T1000 (cell line): ENCODE data around the gene ZNF618.

Source experiments
- DNase-seq: peaks from one replicate; lab custom pipeline; 2025; ENCODE audit warnings: mixed read lengths; lab: John Stamatoyannopoulos, UW

Gene ZNF618

DNA sequence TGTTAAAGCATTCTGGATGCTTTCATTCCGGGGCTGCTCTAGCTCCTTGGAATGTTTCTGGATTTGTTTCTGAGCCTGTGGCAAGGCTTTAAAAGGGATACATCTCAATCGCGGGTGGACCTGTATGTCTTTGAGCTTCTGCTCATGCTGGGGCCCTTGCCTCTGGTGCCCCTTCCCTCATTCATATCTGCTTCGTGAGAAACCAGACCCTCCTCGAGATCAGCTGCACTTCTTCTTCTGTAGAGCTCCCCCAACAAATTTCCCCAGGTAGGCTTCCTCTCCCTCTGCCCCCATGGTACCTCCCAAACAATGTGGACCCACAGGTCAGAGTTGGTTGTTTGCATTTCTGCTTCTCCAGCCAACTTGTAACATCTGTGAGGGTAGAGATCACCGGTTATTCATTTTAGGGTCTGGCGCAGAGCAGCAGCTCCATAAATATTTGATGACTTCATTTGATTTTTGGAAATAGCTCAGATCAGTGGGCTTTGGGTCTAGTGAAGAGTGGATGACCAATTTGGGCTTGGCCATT lies 6.6 kb downstream of the ZNF618 start:
- no peak for DNase-seq

DNA sequence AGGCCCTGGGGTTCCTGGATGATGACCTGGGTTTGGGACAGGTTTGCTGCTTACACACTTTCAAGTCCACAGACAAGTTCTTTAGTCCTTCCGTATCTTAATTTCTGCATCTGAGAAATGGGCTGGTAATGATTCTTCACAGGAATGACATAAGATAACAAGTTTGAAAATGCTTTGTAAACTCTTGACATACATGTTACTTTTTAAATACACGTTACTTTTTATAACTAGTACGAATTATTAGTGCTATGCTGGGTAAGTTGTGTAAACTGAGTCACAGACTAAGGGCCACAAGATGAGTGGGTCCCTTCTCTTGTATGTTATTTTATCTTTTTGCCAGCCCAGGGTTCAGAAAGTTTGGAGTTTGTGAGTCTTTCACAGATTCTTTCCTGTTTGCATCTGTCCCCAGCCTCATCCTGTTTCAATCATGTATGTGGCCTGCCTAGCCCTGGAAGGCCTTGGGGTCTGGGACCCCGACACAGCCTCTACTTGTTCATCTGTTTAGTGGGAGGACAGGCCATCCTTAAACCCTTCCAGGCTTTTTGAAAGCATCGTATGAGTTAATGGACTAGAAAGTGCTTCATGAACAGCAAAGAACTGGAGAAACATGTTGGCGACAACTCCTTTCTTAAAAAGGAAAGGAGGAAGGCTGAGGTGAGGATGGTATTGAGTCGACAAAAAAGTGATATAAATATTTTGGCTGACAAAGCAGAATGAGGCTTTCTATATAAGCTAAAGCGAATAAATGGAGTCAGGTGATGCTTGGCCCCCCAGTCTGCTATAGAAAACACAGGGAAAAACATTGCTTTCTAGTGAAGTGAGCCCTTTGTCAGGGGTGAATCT lies 9.3 kb downstream of the ZNF618 start:
- DNase-seq: no peak

DNA sequence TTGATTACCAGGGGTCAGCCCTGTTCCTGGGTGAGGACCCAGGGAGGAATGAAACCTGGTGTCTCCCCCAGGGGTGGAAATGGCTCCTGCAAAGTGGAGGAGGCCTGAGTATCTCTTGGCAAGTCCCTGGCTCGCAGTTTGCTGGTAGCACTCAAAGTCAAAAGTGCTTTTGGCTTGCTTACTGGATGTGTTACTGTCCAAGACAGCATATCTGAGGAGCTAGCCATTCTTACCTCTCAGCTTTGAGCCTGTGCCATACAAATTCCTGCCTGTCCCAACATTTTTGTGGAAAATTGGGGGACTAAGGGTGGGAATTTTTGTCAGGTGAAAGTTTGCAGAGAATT lies 9.9 kb downstream of the ZNF618 start:
- DNase-seq: no peak

DNA sequence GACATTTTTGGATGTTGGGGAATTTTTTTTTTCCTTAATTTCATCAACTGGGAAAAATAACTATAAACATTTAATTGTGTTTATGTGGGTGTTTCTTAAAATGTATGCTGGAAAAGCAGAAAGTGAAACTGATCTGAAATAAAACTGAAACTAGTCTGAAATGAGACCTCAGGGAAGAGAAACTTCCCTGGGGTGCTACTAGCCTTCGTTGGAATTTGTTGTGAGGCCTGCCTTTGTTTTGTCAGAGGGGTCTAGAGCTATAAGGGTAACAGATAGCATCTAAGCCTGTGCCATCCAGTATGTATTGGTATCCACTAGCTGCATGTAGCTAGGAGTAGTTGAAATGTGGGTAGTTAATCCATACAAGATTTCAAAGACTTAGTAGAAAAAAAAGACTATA lies 10.4 kb downstream of the ZNF618 start:
- DNase-seq: no peak

DNA sequence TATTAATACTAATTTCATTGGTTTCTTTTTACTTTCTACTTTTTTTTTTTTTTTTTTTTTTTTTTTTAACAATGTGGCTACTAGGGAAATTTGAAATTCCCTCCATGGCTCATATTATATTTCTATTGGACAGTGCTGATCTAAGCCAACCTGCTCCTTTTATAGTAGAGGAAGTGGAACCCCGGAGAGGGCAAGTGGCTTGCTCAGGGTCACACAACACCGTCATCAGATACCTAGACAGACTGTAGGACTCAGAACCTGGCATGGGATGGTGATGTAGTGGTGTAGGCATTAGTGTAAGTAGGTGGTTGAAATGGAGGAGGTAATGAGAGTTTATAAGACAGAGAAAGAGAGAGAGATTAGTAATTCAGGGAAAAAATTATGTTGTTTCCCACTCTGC lies 10.8 kb downstream of the ZNF618 start:
- DNase-seq: no peak

DNA sequence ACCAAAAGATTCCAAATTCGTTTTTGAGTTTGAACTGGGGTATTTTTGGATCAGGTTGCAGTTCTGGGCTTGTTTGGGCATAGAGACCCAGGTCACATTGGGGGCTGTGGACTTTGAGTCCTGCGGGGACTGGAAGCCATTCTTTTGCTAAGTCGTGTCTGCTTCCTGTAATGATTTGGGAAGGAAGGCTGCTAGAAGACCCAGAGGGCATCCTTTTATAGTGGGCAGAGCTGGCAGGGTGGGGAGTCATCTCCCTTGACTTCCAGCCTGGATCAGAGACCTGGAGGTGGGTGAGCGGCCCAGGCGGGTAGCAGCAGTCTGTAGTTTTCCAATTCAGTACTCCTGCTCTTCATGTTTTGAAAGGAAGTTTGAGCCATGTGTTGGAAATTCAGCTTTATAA lies 11.3 kb downstream of the ZNF618 start:
- DNase-seq: no peak

DNA sequence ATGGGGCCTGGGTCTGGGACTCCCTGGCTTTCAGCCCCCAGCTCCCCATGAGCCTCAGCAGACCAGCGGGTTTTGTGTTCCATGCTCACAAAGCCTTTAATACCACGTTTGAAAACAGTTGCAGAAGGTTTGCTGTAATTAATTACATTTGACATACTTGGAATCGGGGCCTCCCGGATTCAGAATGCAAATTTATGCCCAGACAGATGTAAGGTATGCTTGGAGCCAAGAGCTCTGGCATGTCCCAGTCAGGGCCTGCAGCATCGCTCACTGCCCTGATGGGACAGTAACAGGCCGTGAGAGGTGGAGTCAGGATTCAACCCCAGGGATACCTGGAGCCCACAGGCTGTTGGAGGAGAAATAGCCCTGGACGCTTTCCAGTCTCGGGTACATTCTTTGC lies 12.2 kb downstream of the ZNF618 start:
- DNase-seq: no peak

DNA sequence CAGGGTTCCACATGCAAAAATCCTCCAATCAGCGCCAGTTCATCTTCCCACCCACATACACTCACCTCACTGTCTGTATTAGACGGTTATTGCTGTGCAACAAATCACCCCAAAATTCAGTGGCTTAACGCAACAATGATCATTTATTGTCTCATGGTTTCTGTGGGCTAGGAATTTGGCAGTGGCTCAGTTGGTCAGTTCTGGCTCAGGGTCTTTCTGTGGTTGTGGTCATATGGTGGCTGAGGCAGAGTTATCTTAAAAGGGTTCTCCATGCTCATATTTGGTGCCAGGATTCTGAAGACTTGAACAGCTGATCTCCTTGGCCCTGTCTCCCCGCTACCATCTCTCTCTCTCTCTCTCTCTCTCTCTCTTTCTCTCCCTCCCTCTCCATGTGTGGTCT lies 12.9 kb downstream of the ZNF618 start:
- DNase-seq: no peak

DNA sequence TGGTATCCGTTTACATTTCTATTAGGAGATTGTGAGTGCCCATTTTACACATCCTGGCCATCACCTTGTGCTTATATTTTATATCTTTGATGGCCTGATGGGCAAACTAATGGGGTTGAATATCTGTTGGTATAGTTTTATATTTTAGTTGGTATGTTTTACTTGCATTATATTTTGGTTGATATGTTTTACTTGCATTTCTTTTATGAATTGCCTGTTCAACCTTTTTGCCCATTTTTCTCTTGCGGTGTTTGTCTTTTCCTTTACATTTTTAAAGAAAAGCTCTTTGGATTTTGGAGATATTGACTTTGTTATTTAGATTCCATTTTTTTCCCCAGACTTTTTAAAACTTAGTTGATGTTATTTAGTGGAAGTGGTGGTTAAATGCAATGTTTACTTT lies 14.6 kb downstream of the ZNF618 start:
- DNase-seq: no peak

DNA sequence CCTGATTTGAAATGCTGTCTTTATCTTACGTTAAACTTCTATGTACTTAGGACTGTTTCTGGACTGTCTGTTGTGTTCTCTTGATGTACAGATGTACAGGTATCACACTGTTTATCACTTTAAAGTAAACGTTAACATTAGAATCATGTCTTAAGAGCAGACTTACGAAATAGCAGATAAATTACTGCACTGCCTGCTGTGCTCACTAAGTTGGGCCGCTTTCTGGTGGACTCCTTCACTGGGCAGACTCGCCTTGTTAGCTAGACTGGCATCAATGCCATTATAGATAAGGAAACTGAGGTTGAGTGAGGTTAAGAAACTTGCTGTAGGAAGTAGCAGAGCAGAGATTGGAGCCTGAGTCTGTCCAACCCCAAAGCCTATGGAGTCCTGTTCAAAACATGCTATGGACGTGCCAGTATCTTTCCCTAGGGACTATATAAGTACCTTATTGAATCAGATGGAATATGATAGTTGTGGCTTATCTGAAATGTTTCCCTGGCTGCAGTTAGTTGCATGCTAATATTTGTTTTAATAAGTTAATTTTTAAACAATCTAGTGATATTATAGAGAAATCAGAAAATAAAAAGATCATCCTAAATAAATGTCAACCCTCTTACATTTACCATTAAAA lies 16.9 kb downstream of the ZNF618 start:
- DNase-seq: no peak

DNA sequence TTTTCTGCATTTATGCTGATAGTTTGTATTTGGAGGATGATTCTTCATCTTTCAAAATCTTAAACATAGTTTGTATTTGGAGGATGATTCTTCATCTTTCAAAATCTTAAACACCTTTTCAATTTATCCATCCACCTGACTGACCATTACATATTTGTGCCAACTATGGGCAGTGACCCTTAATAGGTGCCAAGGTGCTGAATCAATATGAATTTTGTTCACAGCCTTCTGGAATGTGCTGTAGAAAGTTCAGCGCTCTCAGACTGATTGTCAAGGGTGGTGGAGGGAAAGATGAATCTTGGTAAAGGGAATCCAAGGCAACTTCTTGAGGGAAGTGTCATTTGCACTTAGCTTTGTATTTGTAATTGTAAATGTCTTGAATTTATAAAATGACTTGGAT lies 18.1 kb downstream of the ZNF618 start:
- no peak for DNase-seq

DNA sequence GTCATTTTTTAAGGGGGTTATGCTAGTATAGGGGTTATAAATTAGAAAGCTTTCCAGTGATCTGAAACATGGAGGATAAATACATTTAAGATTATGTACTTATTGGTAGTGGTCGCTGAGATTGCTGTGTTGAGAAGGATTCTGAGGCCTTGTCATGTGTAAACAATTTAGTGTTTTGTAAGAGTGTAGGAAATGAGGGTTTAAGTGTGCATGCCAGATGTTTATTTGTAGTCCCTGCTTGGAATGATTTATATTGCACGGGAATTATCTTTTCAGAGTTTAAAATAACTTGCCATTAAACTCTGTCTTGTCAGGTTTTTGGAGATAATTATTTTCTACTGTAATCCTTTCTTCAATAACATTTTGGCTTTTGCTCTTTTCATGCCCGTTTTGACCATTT lies 19.4 kb downstream of the ZNF618 start:
- DNase-seq: no peak

DNA sequence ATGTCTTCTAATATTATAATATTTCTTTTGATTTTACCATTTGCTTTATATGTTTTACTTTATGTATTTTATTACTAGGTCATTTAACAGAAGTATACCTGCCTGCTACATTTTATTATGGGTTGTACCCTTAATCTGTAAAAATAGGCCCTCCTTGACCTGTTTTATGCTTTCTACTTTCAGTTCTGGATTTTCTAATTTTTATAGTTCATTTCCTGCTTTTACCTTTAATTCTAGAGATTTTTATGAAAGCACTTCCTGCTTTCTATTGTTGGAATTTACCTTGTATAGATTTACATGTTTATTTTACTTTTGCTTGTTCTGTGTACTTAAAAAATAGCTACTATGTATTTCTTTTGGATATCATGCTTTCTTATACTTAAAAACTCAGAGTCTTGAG lies 20.6 kb downstream of the ZNF618 start:
- no peak for DNase-seq

DNA sequence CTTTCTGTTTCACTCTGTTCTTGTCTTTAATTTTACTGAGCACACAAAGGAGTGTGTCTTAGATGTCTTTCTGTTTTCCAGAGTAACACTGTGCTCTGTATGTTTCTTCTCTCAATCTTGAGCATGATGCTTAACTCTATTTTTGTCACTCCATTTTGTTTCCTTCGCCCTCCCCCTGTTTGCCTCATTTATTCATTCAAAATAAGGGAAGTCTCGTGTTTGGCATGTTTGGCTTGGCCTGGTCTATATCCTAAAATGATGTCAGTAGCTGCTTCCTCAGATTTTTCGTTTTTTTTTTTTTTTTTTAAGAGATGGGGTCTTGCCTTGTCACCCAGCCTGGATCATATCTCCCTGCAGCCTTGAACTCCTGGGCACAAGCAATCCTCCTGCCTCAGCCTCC lies 22.0 kb downstream of the ZNF618 start:
- DNase-seq: no peak

DNA sequence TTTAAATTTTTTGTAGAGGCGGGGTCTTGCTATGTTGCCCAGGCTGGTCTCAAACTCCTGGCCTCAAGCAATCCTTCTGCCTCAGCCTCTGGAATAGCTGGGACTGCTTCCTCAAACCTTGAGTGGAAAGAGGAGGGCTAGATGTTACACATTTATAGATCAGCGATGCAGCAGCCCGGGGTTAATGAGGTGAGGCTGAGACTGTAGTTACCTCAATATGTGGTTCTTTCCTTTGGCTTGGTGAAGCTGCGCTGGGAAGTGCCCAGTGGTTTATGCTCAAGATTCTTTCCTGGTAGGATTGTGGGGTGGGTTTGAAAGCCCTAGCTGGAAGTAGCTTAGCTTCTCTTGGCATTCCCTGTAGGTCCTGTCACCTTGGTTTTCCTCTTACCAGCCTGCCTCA lies 22.5 kb downstream of the ZNF618 start:
- DNase-seq: no peak

DNA sequence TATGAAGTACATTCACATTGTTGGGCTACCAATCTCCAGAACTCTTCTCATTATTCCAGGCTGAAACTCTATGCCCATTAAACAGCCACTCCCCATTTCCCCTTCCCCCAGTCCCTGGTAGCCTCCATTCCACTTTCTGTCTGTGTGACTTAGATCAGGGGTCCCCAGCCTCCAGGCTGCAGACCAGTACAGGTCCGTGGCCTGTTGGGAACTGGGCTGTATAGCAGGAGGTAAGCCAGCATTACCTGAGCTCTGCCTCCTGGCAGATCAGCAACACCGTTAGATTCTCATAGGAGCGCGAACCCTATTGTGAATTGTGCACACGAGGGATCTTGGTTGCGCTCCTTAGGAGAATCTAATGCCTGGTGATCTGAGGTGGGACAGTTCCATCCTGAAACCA lies 23.1 kb downstream of the ZNF618 start:
- no peak for DNase-seq

DNA sequence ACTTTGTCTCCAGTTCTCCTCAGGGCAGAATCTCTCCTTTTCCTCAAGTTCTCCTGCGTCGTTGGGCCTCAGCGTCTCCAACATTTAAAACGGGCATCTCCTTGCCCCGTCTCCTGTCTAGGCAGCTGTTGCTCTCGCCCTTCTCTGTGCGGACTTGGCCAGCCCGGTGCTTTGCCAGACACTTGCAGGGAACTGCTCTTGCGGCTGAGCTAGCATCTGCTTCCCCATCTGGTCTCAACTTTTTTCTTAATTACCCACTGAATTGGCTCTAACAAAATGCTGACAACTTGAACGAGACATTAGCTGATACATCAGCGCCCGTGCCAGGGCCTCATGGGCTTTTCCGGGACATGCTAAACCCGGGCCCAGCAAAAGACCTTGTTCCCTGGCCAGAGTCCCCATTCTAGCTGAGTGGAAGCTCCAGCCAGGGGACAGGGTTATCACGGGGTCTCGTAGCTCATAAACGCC lies 25.1 kb downstream of the ZNF618 start:
- DNase-seq: no peak

DNA sequence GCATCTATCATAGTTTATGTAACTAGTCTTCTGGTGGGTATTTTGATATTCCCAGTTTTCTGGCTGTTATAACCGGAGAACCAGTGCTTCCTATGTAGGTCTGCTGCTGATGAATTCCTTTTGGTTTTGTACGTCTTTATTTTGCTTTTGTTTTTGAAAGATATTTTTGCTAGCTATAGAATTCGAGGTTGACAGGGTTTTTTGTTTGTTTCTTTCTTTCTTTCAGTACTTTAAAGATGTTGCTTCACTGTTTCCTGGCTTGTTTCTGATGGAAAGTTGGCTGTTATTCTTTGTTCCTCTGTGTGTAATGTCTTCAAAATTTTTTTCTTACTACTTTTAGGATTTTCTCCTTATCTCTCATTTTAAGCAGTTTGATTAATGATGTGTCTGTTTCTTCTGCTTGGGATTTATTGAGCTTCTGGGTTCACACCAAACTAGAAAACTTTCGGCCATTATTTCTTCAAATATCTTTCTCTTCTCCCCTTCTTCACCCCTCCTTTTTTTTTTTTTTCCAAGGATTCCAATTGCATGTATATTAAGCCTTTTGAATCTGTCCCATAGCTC lies 27.5 kb downstream of the ZNF618 start:
- DNase-seq: no peak

DNA sequence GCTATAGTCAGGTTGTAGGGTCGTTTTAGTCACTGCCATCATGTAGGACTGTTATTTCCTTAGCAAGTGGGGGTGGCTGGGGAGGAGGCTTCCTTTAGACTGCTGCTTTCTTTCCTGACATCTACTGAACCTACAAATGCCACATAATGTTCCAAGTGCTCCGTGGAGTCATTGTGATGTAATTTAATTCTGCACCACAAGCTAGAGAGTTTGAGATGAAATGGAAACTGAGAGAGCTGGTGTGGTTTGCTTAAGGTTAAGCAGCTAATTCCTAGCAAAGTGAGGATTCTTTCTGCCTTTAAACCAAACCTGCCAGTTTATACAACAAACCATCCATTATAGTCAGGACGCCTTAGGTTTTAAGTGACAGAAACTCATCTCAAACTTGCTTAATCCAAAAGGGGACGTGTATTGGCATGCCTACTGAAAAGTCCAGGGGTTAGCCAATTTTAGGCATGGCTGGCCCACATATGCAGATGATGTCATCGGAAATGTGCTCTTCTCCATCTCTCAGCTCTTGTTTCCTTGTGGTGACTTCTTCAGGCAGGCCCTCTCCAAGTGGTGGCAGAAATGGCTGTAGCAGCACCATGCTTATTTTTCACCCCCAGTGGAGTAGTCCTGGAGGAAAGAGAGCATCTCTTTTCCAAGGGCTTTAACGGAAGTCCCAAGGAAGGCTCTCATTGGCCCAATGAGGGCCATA lies 30.5 kb downstream of the ZNF618 start:
- DNase-seq: no peak

DNA sequence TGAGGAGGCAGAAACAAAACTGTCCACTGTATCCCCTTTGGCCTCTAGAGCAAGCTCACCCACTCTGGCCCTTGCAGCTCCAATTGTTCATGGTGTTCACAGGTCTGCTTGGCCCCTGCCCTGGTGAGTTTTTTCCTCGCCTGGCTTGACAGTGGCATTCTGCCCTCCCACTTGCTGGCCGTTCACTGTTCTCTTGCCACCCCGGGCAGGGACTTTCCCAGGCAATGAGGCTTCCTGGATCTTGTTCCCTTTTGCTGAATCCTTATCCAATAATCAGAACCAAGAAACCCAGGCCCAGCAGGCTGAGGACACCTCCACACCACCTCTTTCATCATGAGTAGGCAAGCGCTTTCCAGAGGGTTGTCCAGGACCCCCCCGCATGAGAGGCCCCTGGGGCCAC lies 31.2 kb downstream of the ZNF618 start:
- DNase-seq: no peak

DNA sequence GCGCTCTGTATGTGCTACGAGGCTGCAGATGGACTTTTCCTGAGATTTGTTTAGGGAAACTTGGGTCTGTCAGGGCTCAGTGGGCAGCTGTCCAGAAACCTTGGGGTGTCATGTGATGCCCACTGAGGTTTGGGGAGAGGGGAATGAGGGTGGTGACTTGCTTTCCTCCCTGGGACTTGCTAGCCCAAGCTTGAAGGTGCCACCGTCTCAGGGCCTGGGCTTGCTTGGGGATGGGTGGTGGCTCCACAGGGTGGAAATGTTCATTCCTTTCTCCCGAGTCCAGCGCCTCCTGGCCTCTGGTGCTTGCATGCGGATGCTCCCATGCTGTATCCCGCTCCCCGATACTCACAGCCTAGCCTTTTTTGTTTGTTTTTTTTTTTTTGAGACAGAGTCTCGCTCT lies 33.3 kb downstream of the ZNF618 start:
- DNase-seq: no peak

DNA sequence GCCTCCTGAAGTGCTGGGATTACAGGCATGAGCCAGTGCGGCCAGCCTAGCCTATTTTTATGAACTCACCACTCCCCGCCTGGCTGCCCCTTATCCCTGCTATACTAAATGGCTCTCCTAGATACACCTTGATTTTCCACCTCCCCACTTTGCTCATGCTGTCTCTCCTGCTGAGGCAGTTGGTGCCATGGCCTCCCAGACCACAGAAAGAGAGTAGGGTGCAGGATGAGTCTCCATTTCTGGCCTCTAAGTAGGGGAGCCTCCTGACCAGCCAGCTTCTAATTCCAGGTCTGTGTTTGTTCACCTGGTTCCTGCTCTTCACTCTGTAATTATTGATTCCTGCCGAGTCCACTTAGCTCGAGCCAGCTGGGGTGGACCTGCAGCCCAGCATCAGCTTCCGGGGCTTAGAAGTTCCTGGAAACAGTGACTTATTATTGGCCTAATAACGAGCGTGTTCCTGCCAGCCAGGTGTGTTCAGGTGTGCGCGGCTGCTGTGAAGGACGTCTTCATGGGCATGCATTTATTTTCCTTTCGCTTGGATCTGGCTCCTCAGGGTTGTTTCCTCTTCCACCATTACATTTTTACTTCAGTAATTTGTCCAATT lies 34.0 kb downstream of the ZNF618 start:
- no peak for DNase-seq
